AG10803 (cell line): ENCODE measurements around the gene TNRC18.
A peak's percentile ranks its signal among the peaks of the same experiment; 100 is the strongest.

Source experiments
- DNase-seq: peaks from one replicate; pipeline ENCODE4 v3.0.0; 2010; ENCODE audit warnings: low read depth
- H3K4me3 ChIP-seq: 2 replicates; pipeline ENCODE4 v1.5.1; 2011; ENCODE audit warnings: mild to moderate bottlenecking, low read length, control low read depth
- CTCF ChIP-seq: conservative IDR thresholded peaks from 2 replicates; pipeline ENCODE4 v1.5.1; 2011; ENCODE audit warnings: mild to moderate bottlenecking, low read length, control low read depth, inconsistent platforms

Gene TNRC18

GRCh38 chr7:5388905-5389433 is 34.7 kb downstream of the TNRC18 start:
- DNase-seq, result no peak
- no peak for TF ChIP-seq CTCF
- no peak overlapping the region for H3K4me3 ChIP-seq

- TF ChIP-seq CTCF, result no peak
- DNase-seq, result no peak
- no peak overlapping the region for H3K4me3 ChIP-seq
These were observed 35.2 kb downstream of the TNRC18 start for GRCh38 chr7:5388273-5388901.

DNA sequence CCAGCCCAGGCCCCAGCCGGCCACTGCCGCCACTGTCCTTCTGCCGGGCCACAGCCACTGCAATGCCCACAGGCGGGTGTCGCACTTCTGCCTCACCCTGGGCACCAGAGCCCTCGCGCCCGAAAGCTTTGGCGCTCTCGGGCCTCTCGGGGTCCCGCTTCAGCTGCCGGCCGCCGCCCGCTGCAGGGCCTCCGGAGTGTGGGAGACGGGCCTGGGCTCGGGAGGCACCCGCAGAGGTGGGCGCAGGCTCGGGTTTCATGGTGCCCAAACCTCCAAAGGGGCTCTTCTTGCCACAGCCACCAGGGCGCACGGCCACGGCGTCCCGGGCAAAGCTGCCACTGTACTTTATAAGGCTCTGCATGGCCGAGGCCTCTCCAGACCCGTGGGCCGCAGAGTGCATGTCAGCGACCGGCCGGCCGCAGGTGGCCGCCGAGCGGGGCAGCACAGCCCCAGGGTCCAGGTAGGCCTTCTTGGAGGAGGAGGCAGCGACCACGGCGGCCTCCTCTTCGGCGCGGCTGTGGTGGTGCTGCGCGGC is 35.9 kb downstream of the TNRC18 start:
- no peak for TF ChIP-seq CTCF
- DNase-seq, result no peak
- H3K4me3 ChIP-seq, result no peak overlapping the region

- H3K4me3 ChIP-seq, result no peak overlapping the region
- no peak for TF ChIP-seq CTCF
- DNase-seq, result no peak
These were observed 39.0 kb downstream of the TNRC18 start for GRCh38 chr7:5384618-5385017.

DNA sequence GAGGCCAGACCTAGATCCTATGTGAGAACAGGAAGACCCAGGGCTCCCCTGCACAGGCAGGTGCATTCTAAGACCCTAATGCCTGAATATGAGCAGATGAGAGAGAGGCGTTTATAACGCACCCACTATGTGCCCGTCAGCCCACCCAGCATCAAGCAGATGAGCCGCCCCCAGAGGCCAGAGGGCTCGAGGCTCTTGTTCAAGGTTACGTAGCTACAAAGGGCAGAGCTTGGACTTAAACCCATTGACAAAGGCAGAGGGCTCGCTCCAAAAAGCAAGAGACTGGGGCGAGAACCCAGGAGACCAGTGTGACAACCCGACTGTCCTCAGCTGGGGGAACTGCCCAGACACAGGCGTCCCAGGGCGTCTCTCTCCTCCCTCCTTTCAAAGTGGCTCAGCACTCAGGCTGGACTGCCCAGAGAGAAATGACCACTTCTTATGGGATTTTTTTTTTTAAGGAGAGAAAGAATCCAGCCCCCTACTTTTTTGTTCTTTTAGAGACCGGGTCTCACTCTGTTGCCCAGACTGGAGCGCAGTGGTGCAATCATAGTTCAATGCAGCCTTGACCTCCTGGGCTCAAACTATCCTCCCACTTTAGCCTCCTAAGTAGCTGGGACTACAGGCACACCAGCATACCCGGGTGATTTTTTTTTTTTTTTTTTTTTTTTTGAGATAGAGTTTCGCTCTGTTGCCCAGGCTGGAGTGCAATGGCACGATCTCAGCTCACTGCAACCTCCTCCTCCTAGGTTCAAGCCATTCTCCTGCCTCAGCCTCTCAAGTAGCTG is 40.1 kb downstream of the TNRC18 start:
- TF ChIP-seq CTCF, result no peak
- DNase-seq, result no peak

DNA sequence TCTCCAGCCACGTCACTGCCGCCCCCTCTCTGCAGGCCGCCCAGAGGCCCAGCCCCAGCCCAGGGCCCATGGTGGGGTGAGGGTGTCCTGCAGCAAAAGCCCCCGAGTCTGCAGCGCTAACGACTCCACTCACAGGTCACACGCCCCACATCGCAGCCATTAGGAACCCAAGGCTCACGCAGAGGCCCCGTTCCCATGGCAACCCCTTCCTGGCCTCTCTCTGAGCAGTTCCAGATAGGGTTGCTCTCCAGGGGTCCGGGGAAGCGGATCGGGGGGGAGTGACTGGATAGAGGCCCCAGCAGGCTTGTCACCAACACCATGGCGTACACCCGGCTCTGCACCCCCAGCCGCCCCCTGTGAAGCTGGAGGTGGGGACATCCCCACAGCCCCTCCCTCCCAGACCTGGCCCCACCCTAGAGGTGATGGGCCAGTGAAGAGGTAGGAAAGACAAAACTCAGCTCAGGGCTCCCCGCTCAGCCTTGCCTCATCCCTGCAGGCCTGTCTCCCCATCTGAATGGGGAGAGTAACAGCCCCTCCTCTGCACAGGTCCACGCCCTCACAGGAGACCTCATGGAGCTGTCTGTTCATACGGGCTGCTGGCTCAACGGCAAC is 41.2 kb downstream of the TNRC18 start:
- TF ChIP-seq CTCF, result no peak
- peak; percentile 15 for DNase-seq
- H3K4me3 ChIP-seq, result no peak overlapping the region

More for the DNA sequence above, 40.1 kb downstream of the TNRC18 start:
- no peak overlapping the region for H3K4me3 ChIP-seq
